GM12878 (cell line): Measurements from ENCODE around the gene SPTLC3. TPM values are rescaled to one million over a fixed set of nuclear protein-coding genes. Genes with fewer than 3 reads are reported as not detected.

Source experiments
- ATAC-seq: fragments of 200-7000 bp; cut with Tn5 transposase; 3 replicates; pipeline ENCODE4 v1.9.1; 2020; ENCODE audit warnings: mild to moderate bottlenecking, moderate library complexity
- BruUV-seq: library from RNA; stranded (reverse); fragments of 400-500 nt; replicated peaks from 2 replicates; lab custom pipeline; 2021; lab: Mats Ljungman, UMichigan
- CTCF ChIA-PET: fragments of 300-600 bp; sonication (Branson Sonifier 250); formaldehyde crosslinking; extraction: SDS; loops from one replicate; lab custom pipeline; 2021; ENCODE audit warnings: inconsistent platforms; lab: Yijun Ruan, JAX
- POLR2A ChIA-PET: fragments of 350-600 bp; formaldehyde crosslinking; extraction: SDS; loops from one replicate; lab custom pipeline; 2021; ENCODE audit warnings: inconsistent platforms; lab: Charles Lee
- RAD21 ChIA-PET: fragments of 300-600 bp; sonication (Branson Sonifier 250); formaldehyde crosslinking; loops from one replicate; lab custom pipeline; 2023; ENCODE audit warnings: antibody characterized with exemption; ENCODE audit not compliant: unreplicated experiment; lab: Charles Lee
- SMC1A ChIA-PET: fragments of 300-600 bp; sonication (Branson Sonifier 250); formaldehyde crosslinking; loops from one replicate; lab custom pipeline; 2023; ENCODE audit not compliant: unreplicated experiment, uncharacterized antibody; lab: Charles Lee
- DNase-seq: peaks from one replicate; pipeline ENCODE4 v3.0.0-alpha.2; 2011; ENCODE audit warnings: low read depth, low spot score
- FAIRE-seq: peaks from 3 replicates; lab custom pipeline; 2011; peaks lifted over from hg19 to GRCh38; lab: Jason Lieb, UNC
- H2AFZ ChIP-seq: 2 replicates; pipeline ENCODE4 v1.6.0; 2011; ENCODE audit warnings: low read depth, low read length, control low read depth; ENCODE audit not compliant: control insufficient read depth
- H3K27ac ChIP-seq: 2 replicates; pipeline ENCODE4 v1.5.1; 2011; ENCODE audit warnings: control low read depth; ENCODE audit not compliant: control insufficient read depth, insufficient read depth
- H3K27me3 ChIP-seq, 2 experiments: replicated peaks in 1 of 2; 2 replicates each; pipeline versions ENCODE4 v1.6.0 to v1.6.1; 2011; ENCODE audit warnings: low read length in 1 of 2; ENCODE audit not compliant: control insufficient read depth in 2 of 2, insufficient read depth in 2 of 2
- H3K36me3 ChIP-seq, 2 experiments: 2 replicates each; pipeline ENCODE4 v1.5.1; 2011; ENCODE audit warnings: low read length in 1 of 2; ENCODE audit not compliant: control insufficient read depth in 2 of 2, insufficient read depth in 2 of 2
- H3K4me1 ChIP-seq: 2 replicates; pipeline ENCODE4 v1.6.1; 2011; ENCODE audit warnings: mild to moderate bottlenecking, low read length, moderate library complexity, mixed read lengths; ENCODE audit not compliant: control insufficient read depth, insufficient read depth
- H3K4me2 ChIP-seq: 2 replicates; pipeline ENCODE4 v1.6.0; 2011; ENCODE audit warnings: control low read depth; ENCODE audit not compliant: control insufficient read depth, insufficient read depth
- H3K4me3 ChIP-seq: fragments of 200-600 bp; sonication (generic); 2 replicates; pipeline ENCODE4 v1.5.1; 2016
- H3K79me2 ChIP-seq: 2 replicates; pipeline ENCODE4 v1.6.0; 2011; ENCODE audit warnings: low read length; ENCODE audit not compliant: control insufficient read depth, insufficient read depth
- H3K9ac ChIP-seq: 2 replicates; pipeline ENCODE4 v1.8.0; 2011; ENCODE audit warnings: low read length, control low read depth, mixed read lengths; ENCODE audit not compliant: control insufficient read depth, insufficient read depth
- H3K9me3 ChIP-seq: replicated peaks from 3 replicates; pipeline ENCODE4 v1.5.1; 2011; ENCODE audit warnings: mild to moderate bottlenecking, low read length; ENCODE audit not compliant: control insufficient read depth, insufficient read depth
- H4K20me1 ChIP-seq: 2 replicates; pipeline ENCODE4 v1.6.0; 2011; ENCODE audit not compliant: control insufficient read depth, insufficient read depth
- ASH2L ChIP-seq: fragments of 300-600, 200-600 bp; sonication (generic); IDR thresholded peaks from 2 replicates; pipeline ENCODE4 v1.6.1; 2017; ENCODE audit warnings: low read depth, mild to moderate bottlenecking, borderline replicate concordance
- CHD4 ChIP-seq: fragments of 200-600 bp; sonication (generic); IDR thresholded peaks from 2 replicates; pipeline ENCODE4 v1.6.1; 2016; ENCODE audit warnings: mild to moderate bottlenecking
- CREM ChIP-seq: IDR thresholded peaks from 2 replicates; pipeline ENCODE4 v1.6.1; 2014; ENCODE audit warnings: antibody characterized with exemption, low read depth
- NKRF ChIP-seq: fragments of 450-650 bp; conservative IDR thresholded peaks from 2 replicates; pipeline ENCODE4 v1.6.1; 2017; ENCODE audit warnings: mild to moderate bottlenecking, moderate library complexity
- NR2C2 ChIP-seq: IDR thresholded peaks from 2 replicates; pipeline ENCODE4 v1.6.1; 2011; ENCODE audit warnings: borderline replicate concordance, low read depth; ENCODE audit not compliant: control insufficient read depth, insufficient read length
- PKNOX1 ChIP-seq: fragments of 450-650 bp; IDR thresholded peaks from 2 replicates; pipeline ENCODE4 v1.6.1; 2016; ENCODE audit warnings: mild to moderate bottlenecking
- RELA ChIP-seq: fragments of 450-650 bp; IDR thresholded peaks from 2 replicates; pipeline ENCODE4 v1.8.0; 2014; ENCODE audit warnings: borderline replicate concordance; ENCODE audit not compliant: partially characterized antibody
- SP1 ChIP-seq: IDR thresholded peaks from one replicate; pipeline ENCODE4 v1.6.1; 2011; ENCODE audit warnings: low read depth, low read length
- USF1 ChIP-seq: IDR thresholded peaks from 2 replicates; pipeline ENCODE4 v1.6.1; 2011; ENCODE audit warnings: borderline replicate concordance, low read depth, mild to moderate bottlenecking, moderate library complexity, mixed read lengths, low read length; ENCODE audit not compliant: insufficient read depth; ENCODE audit errors: extremely low read length
- USF2 ChIP-seq: IDR thresholded peaks from 2 replicates; pipeline ENCODE4 v1.6.1; 2011; ENCODE audit warnings: low read depth, low read length, improper control_type of control experiment, borderline replicate concordance
- ZNF217 ChIP-seq: fragments of 450-650 bp; IDR thresholded peaks from 2 replicates; pipeline ENCODE4 v1.6.1; 2017; ENCODE audit warnings: antibody characterized with exemption, mild to moderate bottlenecking
- WGBS: methylation state at CpG from one replicate; pipeline ENCODE4 v1.1.6; 2016; ENCODE audit warnings: low lambda C conversion rate; ENCODE audit not compliant: insufficient replicate concordance, insufficient coverage; ENCODE audit errors: missing lambda C conversion rate; 5-methylcytosine and 5-hydroxymethylcytosine counted together
- in situ Hi-C: fragments of 300-500 bp; cut with MboI; formaldehyde crosslinking; loops from 9 replicates; pipeline ENCODE4 v1.14.3; 2018; ENCODE audit warnings: mixed read lengths
- intact Hi-C: fragments of 100-400 bp; cut with micrococcal nuclease; formaldehyde crosslinking; loops from one replicate; pipeline ENCODE4 v1.14.2; 2022; ENCODE audit not compliant: unreplicated experiment
- polyA plus RNA-seq, 11 experiments: library from polyadenylated mRNA; depleted of rRNA in 4 of 11; unstranded in 6 of 11; stranded (reverse) in 5 of 11; fragments of >200 nt; fragmentation: Nextera tagmentation in 4 of 11; fragmentation: Illumina TruSeq in 1 of 11; extraction: Ambion mirVana in 4 of 11; extraction: Trizol in 1 of 11; gene quantifications; 1 replicate in 1 of 11; 2 replicates in 10 of 11; pipeline versions ENCODE4 v1.2.1 to v1.2.3, GENCODE V29; 2011 to 2016; ENCODE audit warnings: inconsistent platforms in 2 of 11, missing spikeins in 2 of 11, low read depth in 1 of 11
- total RNA-seq, 4 experiments: library from RNA; depleted of rRNA in 3 of 4; stranded (reverse); fragments of >200 nt in 3 of 4; fragmentation: Illumina TruSeq in 1 of 4; extraction: Trizol in 1 of 4; gene quantifications; 2 replicates each; pipeline versions ENCODE4 v1.2.1 to v1.2.3, GENCODE V29; 2013 to 2021

SPTLC3 gene
- total and polyA plus RNA-seq, 10 of the 15 experiments (the other 5 are each of a cell fraction or from before 2014, with no cell fraction given), result 0.04 to 0.29 (median 0.06) TPM; not detected in 7

- ChIA-PET SMC1A (no interaction called here), CTCF (no interaction called here), RAD21 (no interaction called here), POLR2A (no interaction called here)
- no peak for ATAC-seq
- H3K27me3 ChIP-seq, result no peaks in the 10 kb centered on the region
- TF ChIP-seq PKNOX1 (no peak), RELA (no peak), NR2C2 (no peak), CREM (no peak), CHD4 (no peak), USF1 (no peak), ZNF217 (no peak), SP1 (no peak), ASH2L (no peak), NKRF (no peak), USF2 (no peak)
- H3K9me3 ChIP-seq, result no peaks in the 10 kb centered on the region
- in situ Hi-C loops (no loop called here), intact Hi-C loops (no loop called here)
- no peaks in the 10 kb centered on the region for H3K36me3 ChIP-seq
- BruUV-seq, result no TSS peak
- H3K79me2 ChIP-seq, result no peaks in the 10 kb centered on the region
- 29% methylated on average over 3 of the region's 3 CpGs for WGBS
- FAIRE-seq, result no peak
- H2AFZ ChIP-seq, result no peak overlapping the region
- no peak overlapping the region for H3K4me2 ChIP-seq
- no peaks in the 10 kb centered on the region for H4K20me1 ChIP-seq
- no peak overlapping the region for H3K9ac ChIP-seq
- DNase-seq, result no peak
- H3K4me1 ChIP-seq, result no peaks in the 10 kb centered on the region
- H3K4me3 ChIP-seq, result no peak overlapping the region
- no peak overlapping the region for H3K27ac ChIP-seq
Measured at GRCh38 chr20:13085275-13085674, 76.5 kb downstream of the SPTLC3 start.
